ENCODE results near the gene BET1. TPM values are rescaled to one million over a fixed set of nuclear protein-coding genes. Genes with fewer than 3 reads are reported as not detected.

BET1 gene
- total and polyA plus RNA-seq, 12 donors: 18.6 to 91.3 (median 37.9) TPM

DNA sequence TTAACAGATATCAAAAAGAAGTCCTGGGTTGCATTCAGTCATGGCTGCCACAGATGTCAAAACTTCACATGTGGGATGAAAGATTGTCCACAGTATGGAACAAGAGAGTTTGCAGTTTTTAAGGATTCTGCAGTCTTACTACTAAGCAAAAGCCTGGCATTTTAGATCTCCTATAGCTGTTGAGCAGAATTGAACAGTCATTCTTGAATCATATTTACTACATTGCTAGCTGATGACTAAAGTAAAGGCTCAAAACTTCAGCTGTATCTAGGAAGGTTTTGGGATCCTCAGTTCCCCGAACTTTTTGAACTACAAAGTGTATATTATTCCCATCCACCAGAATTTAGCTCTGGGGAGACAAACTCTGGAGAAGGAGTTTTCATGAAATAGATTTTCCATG is 31.0 kb downstream of the BET1 start:
- no peaks in the 10 kb centered on the region for H3K9me3 ChIP-seq (replicated peaks in 1 of 3)
- WGBS, 4 donors: 85 to 100% (median 92%) methylated on average over 1 of the region's 1 CpG

DNA sequence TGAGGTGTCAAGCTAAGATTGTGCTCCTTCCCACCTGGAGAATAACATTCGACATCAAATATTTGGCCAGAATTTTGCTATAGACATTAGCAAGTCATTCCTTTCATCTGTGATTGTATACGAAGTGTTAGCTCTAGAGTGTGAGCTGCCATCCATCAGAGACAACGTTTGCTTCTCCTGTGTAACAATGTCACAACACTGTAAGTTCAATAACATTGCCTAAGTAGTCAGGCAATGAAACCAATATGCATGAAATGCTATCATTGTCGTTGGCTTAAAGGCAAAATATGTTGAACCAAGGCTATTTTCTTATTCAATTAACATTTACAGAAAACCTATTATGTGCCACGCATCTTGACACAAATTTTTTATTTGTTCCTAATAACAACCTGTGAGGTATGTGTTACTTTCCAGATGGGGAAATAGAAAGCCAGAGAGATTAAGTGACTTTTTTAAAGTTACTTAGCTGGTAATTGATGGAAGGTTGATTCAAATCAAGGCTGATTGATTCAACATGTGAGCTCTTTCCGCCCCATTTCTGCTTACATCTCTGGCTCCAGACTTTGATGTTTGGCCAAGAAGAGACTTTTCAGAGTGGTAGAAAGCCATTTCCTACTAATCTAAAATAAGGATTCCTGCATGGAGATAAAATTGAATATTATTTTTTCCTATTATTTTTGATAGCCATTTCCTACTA is 32.0 kb downstream of the BET1 start:
- Histone ChIP-seq H3K9me3 (replicated peaks in 1 of 3) (no peaks in the 10 kb centered on the region), H3K27me3 (no peaks in the 10 kb centered on the region), H3K4me3 (no peak overlapping the region), H3K36me3 (replicated peaks in 1 of 2) (no peaks in the 10 kb centered on the region), H3K27ac (no peak overlapping the region), H3K4me1 (replicated peaks in 1 of 2) (no peaks in the 10 kb centered on the region)
- no peak for TF ChIP-seq POLR2A (IDR thresholded peaks at IDR 0.05)
- TF ChIP-seq, protein P1, sequence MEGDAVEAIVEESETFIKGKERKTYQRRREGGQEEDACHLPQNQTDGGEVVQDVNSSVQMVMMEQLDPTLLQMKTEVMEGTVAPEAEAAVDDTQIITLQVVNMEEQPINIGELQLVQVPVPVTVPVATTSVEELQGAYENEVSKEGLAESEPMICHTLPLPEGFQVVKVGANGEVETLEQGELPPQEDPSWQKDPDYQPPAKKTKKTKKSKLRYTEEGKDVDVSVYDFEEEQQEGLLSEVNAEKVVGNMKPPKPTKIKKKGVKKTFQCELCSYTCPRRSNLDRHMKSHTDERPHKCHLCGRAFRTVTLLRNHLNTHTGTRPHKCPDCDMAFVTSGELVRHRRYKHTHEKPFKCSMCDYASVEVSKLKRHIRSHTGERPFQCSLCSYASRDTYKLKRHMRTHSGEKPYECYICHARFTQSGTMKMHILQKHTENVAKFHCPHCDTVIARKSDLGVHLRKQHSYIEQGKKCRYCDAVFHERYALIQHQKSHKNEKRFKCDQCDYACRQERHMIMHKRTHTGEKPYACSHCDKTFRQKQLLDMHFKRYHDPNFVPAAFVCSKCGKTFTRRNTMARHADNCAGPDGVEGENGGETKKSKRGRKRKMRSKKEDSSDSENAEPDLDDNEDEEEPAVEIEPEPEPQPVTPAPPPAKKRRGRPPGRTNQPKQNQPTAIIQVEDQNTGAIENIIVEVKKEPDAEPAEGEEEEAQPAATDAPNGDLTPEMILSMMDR (IDR thresholded peaks at IDR 0.05): no peak
- WGBS, 4 donors: 82 to 88% (median 86%) methylated on average over 6 of the region's 6 CpGs
- intact Hi-C loops (cut with DNase I): no loop called here
- no peak for DNase-seq

More for the DNA sequence above, 31.0 kb downstream of the BET1 start:
- Histone ChIP-seq H3K4me3 (no peak overlapping the region), H3K27ac (no peak overlapping the region), H3K27me3 (no peaks in the 10 kb centered on the region), H3K36me3 (replicated peaks in 1 of 2) (no peaks in the 10 kb centered on the region), H3K4me1 (replicated peaks in 1 of 2) (no peaks in the 10 kb centered on the region)
- intact Hi-C loops (cut with DNase I): no loop called here
- no peak for DNase-seq
- no peak for TF ChIP-seq POLR2A (IDR thresholded peaks at IDR 0.05)
- TF ChIP-seq, protein P1 (IDR thresholded peaks at IDR 0.05): no peak

DNA sequence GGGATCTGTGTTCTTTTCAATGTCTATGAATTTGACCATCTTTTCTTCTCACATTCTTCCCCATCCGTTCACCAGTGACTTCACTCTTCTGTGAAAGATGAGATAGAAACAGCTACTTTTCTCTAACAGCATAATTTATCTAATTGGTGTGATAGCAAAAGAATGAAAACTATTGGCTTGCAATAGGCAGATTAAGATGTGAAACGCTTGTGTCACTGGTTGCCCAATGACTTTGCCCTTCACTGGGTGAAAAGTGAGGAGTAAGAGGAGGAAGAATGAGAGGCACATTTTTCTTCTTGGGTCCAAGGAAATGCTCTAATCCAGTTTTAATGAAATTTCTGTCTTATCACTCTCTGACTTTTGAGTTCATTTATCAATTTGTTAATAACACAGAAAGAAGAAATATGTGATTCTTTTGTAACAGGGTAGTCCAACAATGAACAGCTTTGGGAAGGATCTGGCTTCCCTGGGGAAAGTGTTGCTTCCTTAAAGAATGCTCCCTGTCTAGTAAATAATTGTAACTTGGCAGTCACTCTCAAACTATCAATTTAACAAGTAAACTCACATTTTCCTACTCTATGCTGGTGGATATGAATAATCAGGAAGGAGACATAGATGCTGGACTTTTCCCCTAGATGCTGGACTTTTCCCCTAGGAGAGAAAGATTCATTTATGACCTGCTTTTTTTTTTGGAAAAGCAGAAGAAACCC is 35.1 kb downstream of the BET1 start:
- no peak for DNase-seq
- intact Hi-C loops (cut with DNase I): no loop called here
- WGBS, 4 donors: 65 to 83% (median 81%) methylated on average over 2 of the region's 2 CpGs

DNA sequence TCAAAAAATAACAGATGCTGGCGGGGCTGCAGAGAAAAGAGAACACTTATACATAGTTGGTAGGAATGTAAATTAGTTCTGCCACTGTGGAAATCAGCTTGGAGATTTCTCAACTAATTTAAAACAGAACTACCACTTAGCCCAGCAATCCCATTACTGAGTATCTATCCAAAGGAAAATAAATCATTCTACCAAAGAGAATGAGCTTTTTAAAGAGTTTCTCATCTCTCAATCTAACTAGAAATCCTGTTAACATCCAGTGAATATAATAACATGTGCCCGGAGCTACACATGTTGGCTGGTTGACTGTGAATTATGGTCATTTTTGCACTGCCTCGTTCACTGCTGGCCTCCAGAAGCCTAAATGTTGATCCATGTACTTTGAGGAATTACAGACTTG is 39.3 kb downstream of the BET1 start:
- intact Hi-C loops (cut with DNase I): no loop called here
- H3K4me1 ChIP-seq (replicated peaks in 1 of 2): no peaks in the 10 kb centered on the region
- no peak overlapping the region for H3K27ac ChIP-seq
- TF ChIP-seq POLR2A (IDR thresholded peaks at IDR 0.05): no peak
- TF ChIP-seq, protein P1 (IDR thresholded peaks at IDR 0.05): no peak
- H3K27me3 ChIP-seq: no peaks in the 10 kb centered on the region
- no peak for DNase-seq
- H3K4me3 ChIP-seq: no peak overlapping the region
- no peaks in the 10 kb centered on the region for H3K36me3 ChIP-seq (replicated peaks in 1 of 2)
- whole genome bisulfite sequencing, 4 donors: 80 to 90% (median 85%) methylated on average over 3 of the region's 3 CpGs
- no peaks in the 10 kb centered on the region for H3K9me3 ChIP-seq (replicated peaks in 1 of 3)

More for the DNA sequence above, 35.1 kb downstream of the BET1 start:
- Histone ChIP-seq H3K27me3 (no peaks in the 10 kb centered on the region), H3K4me3 (no peak overlapping the region), H3K27ac (no peak overlapping the region), H3K4me1 (replicated peaks in 1 of 2) (no peaks in the 10 kb centered on the region), H3K9me3 (replicated peaks in 1 of 3) (no peaks in the 10 kb centered on the region), H3K36me3 (replicated peaks in 1 of 2) (no peaks in the 10 kb centered on the region)
- TF ChIP-seq, protein P1 (IDR thresholded peaks at IDR 0.05): no peak
- no peak for TF ChIP-seq POLR2A (IDR thresholded peaks at IDR 0.05)
